ENCODE measurements around the gene HYDIN. TPM values are rescaled to one million over a fixed set of nuclear protein-coding genes. Genes with fewer than 3 reads are reported as not detected.

Gene HYDIN
- total RNA-seq, 2 experiments from 2014 or later: not detected

DNA sequence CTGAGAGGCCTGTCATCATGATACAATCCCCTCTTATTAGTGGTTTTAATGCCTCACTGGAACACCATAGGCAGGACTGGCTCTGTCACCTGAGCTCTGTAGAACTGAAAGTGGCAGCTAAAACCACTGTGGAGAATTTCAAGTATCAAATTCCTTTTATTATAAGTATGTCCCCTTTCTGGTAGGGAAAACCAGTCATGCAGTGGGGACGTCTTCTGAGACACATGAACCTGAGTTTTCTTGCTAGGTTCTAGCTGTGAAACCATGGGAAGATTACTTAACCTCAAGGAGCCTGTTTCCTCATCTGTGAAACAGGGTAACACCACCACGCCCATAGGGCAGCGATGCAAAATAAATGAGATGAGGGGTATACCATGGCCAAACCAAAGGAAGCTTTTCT is 434.2 kb downstream of the HYDIN start:
- intact Hi-C loops (cut with micrococcal nuclease; ENCODE audit: unreplicated experiment): no loop called here
- BruUV-seq (replicated peaks): no TSS peak

DNA sequence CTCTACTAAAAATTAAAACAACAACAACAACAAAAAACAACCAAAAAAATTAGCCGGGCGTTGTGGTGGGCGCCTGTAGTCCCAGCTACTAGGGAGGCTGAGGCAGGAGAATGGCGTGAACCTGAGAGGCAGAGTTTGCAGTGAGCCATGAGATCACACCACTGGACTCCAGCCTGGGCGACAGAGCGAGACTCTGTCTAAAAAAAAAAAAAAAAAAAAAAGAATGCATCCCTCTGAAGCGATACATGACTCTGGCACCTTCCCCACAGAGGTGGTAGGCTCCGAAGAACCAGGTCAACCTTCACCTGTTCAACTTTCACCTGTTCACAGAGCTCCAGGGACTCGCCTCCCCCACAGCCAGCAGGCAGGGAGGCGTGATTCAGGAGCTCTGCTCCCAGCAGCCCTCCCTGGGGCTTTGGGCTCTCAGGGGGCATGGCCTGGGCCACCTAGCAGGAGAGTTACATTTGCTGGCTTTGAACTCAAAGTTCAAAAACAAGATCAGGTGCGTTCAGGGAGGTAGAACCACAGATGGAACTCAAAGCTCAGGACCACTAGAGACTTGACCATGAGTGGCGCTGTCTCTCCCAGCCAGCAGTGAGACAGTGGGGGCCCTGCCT is 435.1 kb downstream of the HYDIN start:
- H3K36me3 ChIP-seq (ENCODE audit: insufficient read depth, low read length): peaks cover 21% of the 10 kb centered on the region
- H3K4me1 ChIP-seq (ENCODE audit: insufficient read depth, low read length, poor library complexity, severe bottlenecking): peaks cover 37% of the 10 kb centered on the region
- H4K20me1 ChIP-seq (ENCODE audit: insufficient read depth, low read length): peaks cover 19% of the 10 kb centered on the region; the same call in 1 of the 2 replicates
- H2AFZ ChIP-seq (ENCODE audit: low read length): no peak overlapping the region
- no peak overlapping the region for H3K27ac ChIP-seq (ENCODE audit: low read depth, low read length, poor library complexity, severe bottlenecking)
- no peak for TF ChIP-seq EZH2phosphoT487 (IDR thresholded peaks at IDR 0.05; ENCODE audit: borderline replicate concordance, low read depth, low read length)
- TF ChIP-seq, protein P1, sequence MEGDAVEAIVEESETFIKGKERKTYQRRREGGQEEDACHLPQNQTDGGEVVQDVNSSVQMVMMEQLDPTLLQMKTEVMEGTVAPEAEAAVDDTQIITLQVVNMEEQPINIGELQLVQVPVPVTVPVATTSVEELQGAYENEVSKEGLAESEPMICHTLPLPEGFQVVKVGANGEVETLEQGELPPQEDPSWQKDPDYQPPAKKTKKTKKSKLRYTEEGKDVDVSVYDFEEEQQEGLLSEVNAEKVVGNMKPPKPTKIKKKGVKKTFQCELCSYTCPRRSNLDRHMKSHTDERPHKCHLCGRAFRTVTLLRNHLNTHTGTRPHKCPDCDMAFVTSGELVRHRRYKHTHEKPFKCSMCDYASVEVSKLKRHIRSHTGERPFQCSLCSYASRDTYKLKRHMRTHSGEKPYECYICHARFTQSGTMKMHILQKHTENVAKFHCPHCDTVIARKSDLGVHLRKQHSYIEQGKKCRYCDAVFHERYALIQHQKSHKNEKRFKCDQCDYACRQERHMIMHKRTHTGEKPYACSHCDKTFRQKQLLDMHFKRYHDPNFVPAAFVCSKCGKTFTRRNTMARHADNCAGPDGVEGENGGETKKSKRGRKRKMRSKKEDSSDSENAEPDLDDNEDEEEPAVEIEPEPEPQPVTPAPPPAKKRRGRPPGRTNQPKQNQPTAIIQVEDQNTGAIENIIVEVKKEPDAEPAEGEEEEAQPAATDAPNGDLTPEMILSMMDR (conservative IDR thresholded peaks at IDR 0.05; ENCODE audit: low read length): peak; percentile 36; the same call in 1 of the 2 replicates
- H3K79me2 ChIP-seq (ENCODE audit: insufficient read depth, low read depth, low read length): peaks cover 66% of the 10 kb centered on the region
- peak overlapping the region; percentile 15; the same call in 1 of the 2 replicates for H3K4me2 ChIP-seq (ENCODE audit: low read length)
- H3K9me3 ChIP-seq (ENCODE audit: low read length): no peaks in the 10 kb centered on the region
- BruUV-seq (replicated peaks): no TSS peak
- intact Hi-C loops (cut with micrococcal nuclease; ENCODE audit: unreplicated experiment): no loop called here
- no peak overlapping the region for H3K4me3 ChIP-seq (ENCODE audit: low read depth, low read length, poor library complexity, severe bottlenecking)
- ChIA-PET POLR2A (interaction anchor here (0.6 to 0.7 kb wide), 2 partner anchors 113 to 1094 kb away, joined by 3 to 4 read pairs; no protein-coding TSS in a partner anchor), CTCF (ENCODE audit: unreplicated experiment) (no interaction called here)
- DNase-seq (ENCODE audit: low spot score): no peak
- no peaks in the 10 kb centered on the region for H3K9me2 ChIP-seq (ENCODE audit: insufficient read depth, low read length)

More for the DNA sequence above, 434.2 kb downstream of the HYDIN start:
- CTCF ChIA-PET (ENCODE audit: unreplicated experiment): no interaction called here
- H4K20me1 ChIP-seq (ENCODE audit: insufficient read depth, low read length): peaks cover 19% of the 10 kb centered on the region; the same call in 1 of the 2 replicates
- H3K36me3 ChIP-seq (ENCODE audit: insufficient read depth, low read length): peaks cover 21% of the 10 kb centered on the region
- peaks cover 39% of the 10 kb centered on the region for H3K4me1 ChIP-seq (ENCODE audit: insufficient read depth, low read length, poor library complexity, severe bottlenecking)
- POLR2A ChIA-PET: no interaction called here
- no peak overlapping the region for H3K4me2 ChIP-seq (ENCODE audit: low read length)
- no peak overlapping the region for H3K27ac ChIP-seq (ENCODE audit: low read depth, low read length, poor library complexity, severe bottlenecking)
- H3K79me2 ChIP-seq (ENCODE audit: insufficient read depth, low read depth, low read length): peaks cover 67% of the 10 kb centered on the region
- TF ChIP-seq, protein P1 (conservative IDR thresholded peaks at IDR 0.05; ENCODE audit: low read length): no peak
- no peak for TF ChIP-seq EZH2phosphoT487 (IDR thresholded peaks at IDR 0.05; ENCODE audit: borderline replicate concordance, low read depth, low read length)
- no peak for DNase-seq (ENCODE audit: low spot score)
- H3K4me3 ChIP-seq (ENCODE audit: low read depth, low read length, poor library complexity, severe bottlenecking): no peak overlapping the region
- H2AFZ ChIP-seq (ENCODE audit: low read length): no peak overlapping the region
- no peaks in the 10 kb centered on the region for H3K9me3 ChIP-seq (ENCODE audit: low read length)
- H3K9me2 ChIP-seq (ENCODE audit: insufficient read depth, low read length): no peaks in the 10 kb centered on the region

DNA sequence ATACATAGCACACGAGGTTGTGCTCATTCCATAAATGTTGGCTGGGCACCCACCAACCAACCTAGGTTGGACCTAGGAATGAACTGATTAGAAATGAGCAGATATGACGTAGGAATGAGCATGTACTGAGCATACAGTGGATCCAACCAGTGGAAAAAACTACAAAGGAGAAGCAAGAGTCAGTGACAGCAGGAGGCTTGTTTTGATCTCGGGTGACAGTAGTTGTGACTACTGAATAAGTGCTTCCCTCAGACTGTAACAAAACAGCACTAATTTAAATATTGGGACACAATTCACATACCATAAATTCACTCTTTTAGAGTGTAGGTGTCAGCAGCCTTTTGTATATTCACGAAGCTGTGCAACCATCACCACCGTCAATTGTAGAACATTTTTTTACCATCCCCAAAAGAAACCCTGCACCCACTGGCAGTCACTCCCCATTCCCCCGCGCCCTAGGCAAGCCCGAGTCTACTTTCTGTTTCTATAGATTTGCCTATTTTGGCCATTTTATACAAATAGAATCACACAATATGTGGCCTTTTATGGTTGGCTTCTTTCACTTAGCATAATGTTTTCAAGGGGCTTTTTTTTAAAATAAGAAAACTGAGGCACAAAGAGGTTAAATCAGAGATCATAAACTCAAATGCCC is 436.5 kb downstream of the HYDIN start:
- no peak overlapping the region for H2AFZ ChIP-seq (ENCODE audit: low read length)
- H3K27ac ChIP-seq (ENCODE audit: low read depth, low read length, poor library complexity, severe bottlenecking): no peak overlapping the region
- no peaks in the 10 kb centered on the region for H3K9me3 ChIP-seq (ENCODE audit: low read length)
- no peak for DNase-seq (ENCODE audit: low spot score)
- peaks cover 51% of the 10 kb centered on the region; the same call in 1 of the 2 replicates for H3K79me2 ChIP-seq (ENCODE audit: insufficient read depth, low read depth, low read length)
- TF ChIP-seq, protein P1 (conservative IDR thresholded peaks at IDR 0.05; ENCODE audit: low read length): no peak
- TF ChIP-seq EZH2phosphoT487 (IDR thresholded peaks at IDR 0.05; ENCODE audit: borderline replicate concordance, low read depth, low read length): no peak
- intact Hi-C loops (cut with micrococcal nuclease; ENCODE audit: unreplicated experiment): no loop called here
- H4K20me1 ChIP-seq (ENCODE audit: insufficient read depth, low read length): peaks cover 19% of the 10 kb centered on the region; the same call in 1 of the 2 replicates
- H3K9me2 ChIP-seq (ENCODE audit: insufficient read depth, low read length): no peaks in the 10 kb centered on the region
- H3K36me3 ChIP-seq (ENCODE audit: insufficient read depth, low read length): peaks cover 21% of the 10 kb centered on the region
- peaks cover 23% of the 10 kb centered on the region for H3K4me1 ChIP-seq (ENCODE audit: insufficient read depth, low read length, poor library complexity, severe bottlenecking)
- ChIA-PET POLR2A (no interaction called here), CTCF (ENCODE audit: unreplicated experiment) (no interaction called here)
- no TSS peak for BruUV-seq (replicated peaks)
- H3K4me2 ChIP-seq (ENCODE audit: low read length): peak overlapping the region; percentile 46
- H3K4me3 ChIP-seq (ENCODE audit: low read depth, low read length, poor library complexity, severe bottlenecking): no peak overlapping the region
